Astrocyte of the cerebellum (primary cell): ENCODE data around the gene COL4A1.

Experiments
- DNase-seq: peaks from one replicate; pipeline ENCODE4 v3.0.0-alpha.2; 2011; ENCODE audit warnings: low read depth
- H3K4me3 ChIP-seq: 2 replicates; pipeline ENCODE4 v1.5.1; 2011; ENCODE audit warnings: mild to moderate bottlenecking, low read depth, low read length, moderate library complexity
- CTCF ChIP-seq: IDR thresholded peaks from 2 replicates; pipeline ENCODE4 v1.5.1; 2012; ENCODE audit warnings: low read length, low read depth, moderate library complexity, mild to moderate bottlenecking; ENCODE audit errors: missing control alignments
- in situ Hi-C: cut with HindIII; loops from 2 replicates; pipeline ENCODE4 v1.10.0; 2017; ENCODE audit warnings: low sequenced_read_pairs

Gene COL4A1

GRCh38 chr13:110258876-110259631 lies 47.9 kb downstream of the COL4A1 start:
- TF ChIP-seq CTCF = no peak
- in situ Hi-C loops = no loop called here
- no peak overlapping the region for H3K4me3 ChIP-seq
- DNase-seq = no peak

GRCh38 chr13:110257408-110257807 lies 49.5 kb downstream of the COL4A1 start:
- peak; percentile 5 for DNase-seq
- in situ Hi-C loops = no loop called here
- TF ChIP-seq CTCF = no peak
- no peak overlapping the region for H3K4me3 ChIP-seq

- TF ChIP-seq CTCF = no peak
- no peak overlapping the region for H3K4me3 ChIP-seq
- no peak for DNase-seq
- in situ Hi-C loops = no loop called here
Observed at GRCh38 chr13:110256126-110256905, 50.6 kb downstream of the COL4A1 start.

GRCh38 chr13:110254751-110255553 lies 52.0 kb downstream of the COL4A1 start:
- DNase-seq = no peak
- TF ChIP-seq CTCF = no peak
- in situ Hi-C loops = no loop called here
- H3K4me3 ChIP-seq = no peak overlapping the region

GRCh38 chr13:110254151-110254679 lies 52.7 kb downstream of the COL4A1 start:
- DNase-seq = no peak
- no peak for TF ChIP-seq CTCF

GRCh38 chr13:110251193-110251819 lies 55.7 kb downstream of the COL4A1 start:
- no peak for DNase-seq
- no peak for TF ChIP-seq CTCF
- in situ Hi-C loops = no loop called here
- H3K4me3 ChIP-seq = no peak overlapping the region

More at GRCh38 chr13:110254151-110254679, 52.7 kb downstream of the COL4A1 start:
- in situ Hi-C loops = no loop called here
- no peak overlapping the region for H3K4me3 ChIP-seq
